Measurements from ENCODE around the gene BLTP1. TPM values are rescaled to one million over a fixed set of nuclear protein-coding genes. Genes with fewer than 3 reads are reported as not detected.

Gene BLTP1
- total RNA-seq (2016; rRNA removed; fragmentation: Illumina TruSeq; extraction: Trizol) (25.3 and 27.7 TPM in 2 replicates), polyA plus RNA-seq (2011; rRNA removed) (30.5 and 33.1 TPM in 2 replicates), polyA minus RNA-seq (2011; rRNA and poly(A)+ RNA removed; ENCODE audit: low replicate concordance) (57.6 and 127 TPM in 2 replicates), Bru-seq, nascent RNA (percentile 67 among the genes with signal in this experiment), BruChase-seq, experiment 1, labeled RNA remaining after a 6-hour chase (percentile 72 among the genes with signal in this experiment), BruChase-seq, experiment 2, labeled RNA remaining after a 2-hour chase (percentile 68 among the genes with signal in this experiment)
- total RNA-seq (2016; cell fraction: cytosol; rRNA removed; fragmentation: Illumina TruSeq; extraction: Trizol; ENCODE audit: low read depth), result 2.5 and 2.6 TPM in 2 replicates
- 24.4 and 28.7 TPM in 2 replicates for total RNA-seq (2016; cell fraction: insoluble cytoplasmic fraction; rRNA removed; fragmentation: Illumina TruSeq; extraction: Trizol)
- 6.8 and 7.9 TPM in 2 replicates for total RNA-seq (2016; cell fraction: membrane; rRNA removed; fragmentation: Illumina TruSeq; extraction: Trizol)
- total RNA-seq (2016; cell fraction: nucleus; rRNA removed; fragmentation: Illumina TruSeq; extraction: Trizol), result 73.9 and 78.1 TPM in 2 replicates
- 11.8 and 19.8 TPM in 2 replicates for polyA plus RNA-seq (2011; cell fraction: cytosol; rRNA removed)
- 39.5 and 41.7 TPM in 2 replicates for polyA plus RNA-seq (2011; cell fraction: nucleus; rRNA removed)
- 24.5 and 26.4 TPM in 2 replicates for polyA plus RNA-seq (2012)
- polyA plus RNA-seq (2016; cell fraction: cytosol; fragmentation: Illumina TruSeq; extraction: Trizol; ENCODE audit: low read depth), result 0.38 and 0.60 TPM in 2 replicates
- 10.3 and 12.0 TPM in 2 replicates for polyA plus RNA-seq (2016; cell fraction: insoluble cytoplasmic fraction; fragmentation: Illumina TruSeq; extraction: Trizol; ENCODE audit: low read depth)
- polyA plus RNA-seq (2016; cell fraction: membrane; fragmentation: Illumina TruSeq; extraction: Trizol; ENCODE audit: low read depth), result 0.87 and 1.0 TPM in 2 replicates
- 42.9 and 51.9 TPM in 2 replicates for polyA plus RNA-seq (2016; cell fraction: nucleus; fragmentation: Illumina TruSeq; extraction: Trizol; ENCODE audit: insufficient read depth, low read depth)
- polyA minus RNA-seq (2011; cell fraction: cytosol; rRNA and poly(A)+ RNA removed), result 58.7 and 79.2 TPM in 2 replicates
- polyA minus RNA-seq (2011; cell fraction: nucleus; rRNA and poly(A)+ RNA removed), result 342 and 404 TPM in 2 replicates
- long read RNA-seq, experiment 1, partial matches to known transcripts, result 5 of 5 reads
- long read RNA-seq, experiment 1, other reads (novel, unspliced or antisense), result 0 of 5 reads
- long read RNA-seq, experiment 2, partial matches to known transcripts, result 4 of 6 reads
- long read RNA-seq, experiment 2, other reads (novel, unspliced or antisense), result 2 of 6 reads

DNA sequence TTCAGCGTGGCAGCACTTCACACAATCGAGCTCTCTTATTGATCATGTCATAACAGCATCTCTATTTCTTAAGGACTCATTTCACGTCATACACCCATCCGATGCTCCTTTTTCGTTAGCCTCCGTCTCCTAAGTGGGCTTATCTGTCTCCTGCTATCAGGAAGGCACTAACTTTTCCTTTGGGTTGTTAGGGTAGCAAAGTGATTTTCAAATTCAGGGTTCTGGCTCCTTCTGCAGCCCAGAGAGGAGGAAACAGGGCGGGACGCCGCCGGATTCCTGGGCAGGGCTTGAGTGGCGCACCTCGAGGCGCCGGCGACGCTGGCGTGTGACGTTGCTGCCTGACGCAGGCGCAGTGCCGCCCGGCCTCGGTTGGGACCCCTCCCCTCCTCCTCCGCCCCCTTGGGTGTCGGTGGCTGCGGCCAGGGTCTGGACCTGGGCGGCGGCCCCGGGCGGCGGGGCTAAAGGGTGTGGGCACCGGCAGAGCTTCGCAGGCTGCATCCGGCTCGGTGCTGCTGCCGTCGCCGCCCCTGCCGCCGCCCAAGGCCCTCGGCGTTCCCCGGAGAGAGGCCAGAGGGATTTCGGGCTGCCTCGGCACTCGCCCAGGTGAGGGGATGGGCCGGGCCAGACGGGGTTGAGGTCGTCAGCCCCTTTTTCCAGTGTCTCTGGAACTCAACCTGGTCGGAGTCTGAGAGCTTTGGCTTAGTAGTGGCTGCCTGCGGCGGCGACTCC, at the start of gene BLTP1:
Gene BLTP1, plus strand, starts transcription at position 350 of the 729 bp plus-strand sequence. CDS start 18,317 bp downstream, outside the sequence.
- Histone ChIP-seq H3K36me3 (replicated peaks in 1 of 2; ENCODE audit: control insufficient read depth in 1 of 2, insufficient read depth in 2 of 2, low read length in 2 of 2) (no peaks in the 10 kb centered on the region), H3K9me3 (ENCODE audit: low read length) (no peaks in the 10 kb centered on the region), H3K27me3 (ENCODE audit: control insufficient read depth in 1 of 2, insufficient read depth in 2 of 2, low read length in 2 of 2) (no peaks in the 10 kb centered on the region; a peak in 1 of 5 replicates), H2AFZ (ENCODE audit: low read length) (peak within 1 kb of the TSS; percentile 96), H3K4me2 (ENCODE audit: low read depth, low read length) (peak within 1 kb of the TSS; percentile 80), H3K79me2 (ENCODE audit: insufficient read depth, low read length) (peaks cover 15% of the 10 kb centered on the region), H3K4me1 (ENCODE audit: insufficient read depth, low read length) (peaks cover 25% of the 10 kb centered on the region), H3K4me3 (replicated peaks in 1 of 3; ENCODE audit: insufficient read depth in 1 of 3, low read depth in 2 of 3, low read length in 3 of 3) (peak within 1 kb of the TSS; percentile 79 to 94 (median 86)), H4K20me1 (ENCODE audit: insufficient read depth, low read length) (no peaks in the 10 kb centered on the region), H3K9ac (ENCODE audit: insufficient read depth, low read depth, low read length) (peak within 1 kb of the TSS; percentile 82), H3K27ac (ENCODE audit: extremely low read length, insufficient read depth, low read length) (peak within 1 kb of the TSS; percentile 68)
- no TSS peak for BruUV-seq (replicated peaks)
- intact Hi-C loops (cut with micrococcal nuclease; ENCODE audit: unreplicated experiment) (loop anchor here (5.0 kb wide), 1 partner anchor 330 kb away; the partner anchor contains the start of gene CCNA2), in situ Hi-C loops (cut with HindIII; ENCODE audit: extremely low pct_ligation_motif_present, low pct_unique_long_range_greater_than_20kb) (no loop called here)
- peak; percentile 97 for ATAC-seq
- peak; percentile 81 for FAIRE-seq
- ChIA-PET CTCF (ENCODE audit: low intra/inter-chr PET ratio, low total read pairs) (no interaction called here), POLR2A (no interaction called here)
- DNase-seq (ENCODE audit: low spot score), result peak; percentile 75
- 2% methylated on average over 6 of the region's 53 CpGs for WGBS (ENCODE audit: low lambda C conversion rate)
- TF ChIP-seq KAT8 (CRISPR knock-in tag; IDR thresholded peaks at IDR 0.05) (peak; percentile 93), JDP2 (CRISPR knock-in tag; IDR thresholded peaks at IDR 0.05; ENCODE audit: borderline replicate concordance) (no peak), ETS1 (CRISPR knock-in tag; IDR thresholded peaks at IDR 0.05) (no peak), BRD4 (CRISPR knock-in tag; IDR thresholded peaks at IDR 0.05) (no peak), TBX2 (CRISPR knock-in tag; IDR thresholded peaks at IDR 0.05; ENCODE audit: borderline replicate concordance) (peak; percentile 37; the same call in 1 of the 2 replicates), KAT7 (CRISPR knock-in tag; IDR thresholded peaks at IDR 0.05; ENCODE audit: borderline replicate concordance) (peak; percentile 71; the same call in 1 of the 2 replicates), EEA1 (CRISPR knock-in tag; IDR thresholded peaks at IDR 0.05; ENCODE audit: borderline replicate concordance) (no peak), PTBP1 (IDR thresholded peaks at IDR 0.05; ENCODE audit: low read depth, low read length, poor library complexity, severe bottlenecking) (no peak), PBX3 (CRISPR knock-in tag; IDR thresholded peaks at IDR 0.05; ENCODE audit: borderline replicate concordance) (no peak), NCOA1 (CRISPR knock-in tag; IDR thresholded peaks at IDR 0.05) (peak; percentile 90), ZNF44 (CRISPR knock-in tag; IDR thresholded peaks at IDR 0.05) (no peak; the same call in 1 of the 2 replicates), GLI4 (CRISPR knock-in tag; IDR thresholded peaks at IDR 0.05; ENCODE audit: borderline replicate concordance) (no peak; the same call in 1 of the 2 replicates), ZKSCAN5 (CRISPR knock-in tag; IDR thresholded peaks at IDR 0.05) (no peak)
- TF ChIP-seq, protein P1, sequence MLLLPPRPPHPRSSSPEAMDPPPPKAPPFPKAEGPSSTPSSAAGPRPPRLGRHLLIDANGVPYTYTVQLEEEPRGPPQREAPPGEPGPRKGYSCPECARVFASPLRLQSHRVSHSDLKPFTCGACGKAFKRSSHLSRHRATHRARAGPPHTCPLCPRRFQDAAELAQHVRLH (CRISPR knock-in tag; IDR thresholded peaks at IDR 0.05; ENCODE audit: borderline replicate concordance, low read depth), result peak; percentile 49; the same call in 1 of the 2 replicates
- TF ChIP-seq, protein P2, sequence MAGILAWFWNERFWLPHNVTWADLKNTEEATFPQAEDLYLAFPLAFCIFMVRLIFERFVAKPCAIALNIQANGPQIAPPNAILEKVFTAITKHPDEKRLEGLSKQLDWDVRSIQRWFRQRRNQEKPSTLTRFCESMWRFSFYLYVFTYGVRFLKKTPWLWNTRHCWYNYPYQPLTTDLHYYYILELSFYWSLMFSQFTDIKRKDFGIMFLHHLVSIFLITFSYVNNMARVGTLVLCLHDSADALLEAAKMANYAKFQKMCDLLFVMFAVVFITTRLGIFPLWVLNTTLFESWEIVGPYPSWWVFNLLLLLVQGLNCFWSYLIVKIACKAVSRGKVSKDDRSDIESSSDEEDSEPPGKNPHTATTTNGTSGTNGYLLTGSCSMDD (CRISPR knock-in tag; IDR thresholded peaks at IDR 0.05), result no peak

Measured in HepG2 (cell line).